ENCODE measurements around the gene CA9. TPM values are rescaled to one million over a fixed set of nuclear protein-coding genes. Genes with fewer than 3 reads are reported as not detected.
A peak's percentile ranks its signal among the peaks of the same experiment; 100 is the strongest.

CA9 gene
- total RNA-seq, 4 donors from 2014 or later: 2.2 TPM; not detected in 3

DNA sequence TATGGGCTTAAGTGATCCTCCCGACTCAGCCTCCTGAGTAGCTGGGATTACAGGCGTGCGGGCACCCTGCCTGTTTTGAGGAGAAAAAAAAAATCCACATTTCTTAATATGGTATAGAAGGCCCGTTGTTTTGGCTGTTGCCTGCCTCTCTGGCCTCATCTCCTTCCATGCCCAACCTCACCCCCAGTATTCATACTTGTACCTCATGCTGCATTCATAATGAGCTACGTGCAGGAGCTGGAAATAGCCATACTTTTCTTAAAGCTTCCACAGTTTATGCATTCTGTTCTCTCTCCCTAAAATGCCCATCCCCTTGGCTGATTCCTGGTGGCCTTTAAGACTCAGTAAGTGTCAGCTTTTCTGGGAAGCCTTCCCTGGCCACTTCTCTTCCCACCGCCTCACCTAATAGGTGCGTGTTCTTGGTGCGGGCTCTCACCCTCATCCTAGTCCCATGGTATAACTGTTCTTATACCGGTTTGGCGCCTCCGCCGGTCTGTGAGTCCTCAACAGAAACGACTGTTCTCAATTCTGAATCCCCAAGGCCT, 18.1 kb downstream of the CA9 start:
- H3K27me3 ChIP-seq: no peaks in the 10 kb centered on the region
- TF ChIP-seq POLR2A (IDR thresholded peaks at IDR 0.05; ENCODE audit: low read depth): no peak
- peak; percentile 81 for TF ChIP-seq EP300 (IDR thresholded peaks at IDR 0.05)
- TF ChIP-seq, protein P1, sequence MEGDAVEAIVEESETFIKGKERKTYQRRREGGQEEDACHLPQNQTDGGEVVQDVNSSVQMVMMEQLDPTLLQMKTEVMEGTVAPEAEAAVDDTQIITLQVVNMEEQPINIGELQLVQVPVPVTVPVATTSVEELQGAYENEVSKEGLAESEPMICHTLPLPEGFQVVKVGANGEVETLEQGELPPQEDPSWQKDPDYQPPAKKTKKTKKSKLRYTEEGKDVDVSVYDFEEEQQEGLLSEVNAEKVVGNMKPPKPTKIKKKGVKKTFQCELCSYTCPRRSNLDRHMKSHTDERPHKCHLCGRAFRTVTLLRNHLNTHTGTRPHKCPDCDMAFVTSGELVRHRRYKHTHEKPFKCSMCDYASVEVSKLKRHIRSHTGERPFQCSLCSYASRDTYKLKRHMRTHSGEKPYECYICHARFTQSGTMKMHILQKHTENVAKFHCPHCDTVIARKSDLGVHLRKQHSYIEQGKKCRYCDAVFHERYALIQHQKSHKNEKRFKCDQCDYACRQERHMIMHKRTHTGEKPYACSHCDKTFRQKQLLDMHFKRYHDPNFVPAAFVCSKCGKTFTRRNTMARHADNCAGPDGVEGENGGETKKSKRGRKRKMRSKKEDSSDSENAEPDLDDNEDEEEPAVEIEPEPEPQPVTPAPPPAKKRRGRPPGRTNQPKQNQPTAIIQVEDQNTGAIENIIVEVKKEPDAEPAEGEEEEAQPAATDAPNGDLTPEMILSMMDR (IDR thresholded peaks at IDR 0.05): no peak
- peak in 1 of 2 donors; percentile 84 for TF ChIP-seq POLR2AphosphoS5 (IDR thresholded peaks at IDR 0.05)
- WGBS: 54% methylated on average over 13 of the region's 13 CpGs
- no peaks in the 10 kb centered on the region for H3K9me3 ChIP-seq
- H3K36me3 ChIP-seq: peaks cover 14 to 32% (median 24%) of the 10 kb centered on the region in 4 donors
- peaks cover 12 to 61% (median 57%) of the 10 kb centered on the region in 4 donors for H3K4me1 ChIP-seq
- intact Hi-C loops (cut with DNase I): loop anchor here (2.0 kb wide), 2 partner anchors 33 to 37 kb away; partner anchors contain the start of genes CCDC107 and RMRP
- peak overlapping the region; percentile 72 to 90 (median 86) for H3K4me3 ChIP-seq
- H3K27ac ChIP-seq (replicated peaks in 1 of 4): peak overlapping the region; percentile 95 to 98 (median 96)
- DNase-seq (ENCODE audit: extremely low spot score): no peak

DNA sequence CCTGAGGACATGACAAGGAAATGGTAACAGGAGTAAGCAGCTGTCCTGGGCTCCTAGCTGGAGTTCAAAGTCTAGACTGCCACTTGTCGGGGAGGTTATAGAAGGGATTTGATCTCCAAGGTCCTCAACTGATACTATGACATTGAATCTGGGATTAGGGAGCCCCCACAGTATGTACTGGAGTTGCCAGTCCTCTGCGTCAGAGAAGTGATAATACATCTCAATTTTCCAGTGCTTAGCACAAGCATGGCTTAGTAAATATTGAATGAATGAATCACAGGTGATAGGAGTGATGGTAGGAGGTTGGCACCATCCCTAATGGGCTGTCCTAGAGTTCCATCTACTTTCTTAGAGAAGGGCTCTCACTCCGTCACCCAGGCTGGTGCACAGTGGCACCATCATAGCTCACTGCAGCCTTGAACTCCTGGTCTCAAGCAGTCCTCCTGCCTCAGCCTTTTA, 22.2 kb downstream of the CA9 start:
- DNase-seq (ENCODE audit: extremely low spot score): no peak
- intact Hi-C loops (cut with DNase I): no loop called here
- peaks cover 41 to 56% (median 53%) of the 10 kb centered on the region in 4 donors for H3K36me3 ChIP-seq
- no peaks in the 10 kb centered on the region for H3K9me3 ChIP-seq
- 81% methylated on average over 3 of the region's 3 CpGs for WGBS
- H3K4me1 ChIP-seq: peaks cover 0 to 91% (median 69%) of the 10 kb centered on the region in 4 donors
- H3K4me3 ChIP-seq: no peak overlapping the region
- TF ChIP-seq EP300 (IDR thresholded peaks at IDR 0.05) (no peak), POLR2A (IDR thresholded peaks at IDR 0.05; ENCODE audit: low read depth) (no peak), POLR2AphosphoS5 (IDR thresholded peaks at IDR 0.05) (no peak)
- TF ChIP-seq, protein P1 (IDR thresholded peaks at IDR 0.05): no peak
- H3K27me3 ChIP-seq: no peaks in the 10 kb centered on the region
- H3K27ac ChIP-seq (replicated peaks in 1 of 4): peak overlapping the region; percentile 95 to 98 (median 96)

DNA sequence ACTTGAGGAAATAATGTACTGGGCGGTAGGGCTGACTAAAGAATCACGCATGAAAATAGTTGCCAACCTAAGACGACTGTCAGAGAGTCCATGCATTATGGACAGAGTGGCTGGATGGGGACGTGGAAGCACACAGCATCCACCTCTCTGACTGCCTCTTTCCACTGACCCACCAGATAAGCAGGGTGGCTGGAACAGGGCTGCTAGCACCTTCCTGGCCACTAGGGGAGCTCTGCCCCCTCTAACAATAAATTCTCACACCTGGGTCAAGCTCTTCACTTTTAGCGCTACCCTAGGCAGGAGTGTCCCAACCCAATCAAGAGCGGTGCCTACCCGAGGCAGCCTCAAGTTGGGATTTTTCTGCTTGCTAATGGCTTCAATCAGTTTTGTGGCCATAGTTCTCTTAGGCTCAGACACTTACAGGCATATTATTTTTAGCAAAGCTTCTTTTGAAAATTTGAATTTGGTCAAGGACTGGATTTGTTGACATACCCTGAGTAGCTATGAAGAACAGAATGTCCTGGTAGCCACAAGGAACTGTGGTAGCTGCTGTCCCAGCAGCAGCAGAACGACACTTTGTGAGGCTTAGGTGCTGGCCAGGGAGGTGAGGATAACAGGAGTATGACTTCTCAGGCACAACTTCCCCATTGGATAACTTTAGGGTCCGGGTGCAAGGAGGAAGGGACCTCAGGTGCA, 22.9 kb downstream of the CA9 start:
- 37% methylated on average over 9 of the region's 9 CpGs for whole genome bisulfite sequencing
- DNase-seq (ENCODE audit: extremely low spot score): peak; percentile 95
- Histone ChIP-seq H3K4me3 (no peak overlapping the region), H3K4me1 (peaks cover 0 to 96% (median 64%) of the 10 kb centered on the region in 4 donors), H3K27ac (replicated peaks in 1 of 4) (peak overlapping the region; percentile 95 to 98 (median 96)), H3K27me3 (no peaks in the 10 kb centered on the region), H3K36me3 (peaks cover 48 to 63% (median 60%) of the 10 kb centered on the region in 4 donors), H3K9me3 (no peaks in the 10 kb centered on the region)
- TF ChIP-seq POLR2AphosphoS5 (IDR thresholded peaks at IDR 0.05) (peak; percentile 86 to 90), POLR2A (IDR thresholded peaks at IDR 0.05; ENCODE audit: low read depth) (no peak), EP300 (IDR thresholded peaks at IDR 0.05) (peak; percentile 95)
- TF ChIP-seq, protein P1 (IDR thresholded peaks at IDR 0.05): peak; percentile 76 to 94 (median 93)
- intact Hi-C loops (cut with DNase I): no loop called here

DNA sequence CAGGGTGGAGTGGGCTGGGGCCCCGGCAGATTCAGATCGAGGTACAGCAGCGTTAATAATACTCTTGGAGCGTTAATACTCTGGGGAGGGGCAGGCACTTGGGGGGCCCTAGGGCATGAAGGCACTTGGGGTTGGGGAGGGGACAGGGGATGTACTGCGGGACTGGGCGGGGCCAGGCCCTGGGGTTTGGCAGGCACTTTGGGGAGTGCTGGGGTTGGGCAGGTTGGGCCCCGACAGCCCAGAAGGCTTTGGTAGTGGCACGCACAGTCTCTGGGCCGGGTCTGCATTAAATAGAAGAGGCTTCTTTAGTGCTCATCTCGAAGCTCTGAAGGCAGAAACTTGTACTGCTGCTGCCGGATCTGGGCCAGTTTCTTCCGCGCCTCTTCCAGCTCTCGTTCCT, 23.8 kb downstream of the CA9 start:
- H3K27ac ChIP-seq (replicated peaks in 1 of 4): peak overlapping the region; percentile 95 to 98 (median 96)
- intact Hi-C loops (cut with DNase I): no loop called here
- no peak overlapping the region for H3K4me3 ChIP-seq
- DNase-seq (ENCODE audit: extremely low spot score): no peak
- no peak for TF ChIP-seq POLR2AphosphoS5 (IDR thresholded peaks at IDR 0.05)
- 73% methylated on average over 13 of the region's 14 CpGs for WGBS
- no peaks in the 10 kb centered on the region for H3K27me3 ChIP-seq
- no peaks in the 10 kb centered on the region for H3K9me3 ChIP-seq
- peaks cover 0 to 91% (median 58%) of the 10 kb centered on the region in 4 donors for H3K4me1 ChIP-seq
- peaks cover 56 to 71% (median 68%) of the 10 kb centered on the region in 4 donors for H3K36me3 ChIP-seq

DNA sequence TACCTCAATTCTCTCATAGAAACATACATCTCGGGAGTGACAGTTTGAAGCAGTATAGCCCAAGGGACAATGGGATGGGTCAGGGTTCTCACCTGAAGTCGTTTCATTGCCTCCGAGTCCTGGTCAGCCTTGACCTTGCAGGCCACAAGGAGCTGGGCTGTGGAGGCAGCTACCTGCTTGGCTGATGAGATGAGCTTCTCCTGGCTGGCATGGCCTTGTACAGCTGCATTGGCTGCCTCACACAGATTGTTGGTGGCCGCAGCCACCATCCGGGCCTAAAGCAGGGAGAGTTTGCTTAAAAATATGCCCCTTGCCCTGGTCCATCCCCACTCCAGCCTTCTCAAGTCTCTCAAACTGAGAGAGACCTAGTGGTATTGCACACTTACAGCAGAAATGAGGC, 24.5 kb downstream of the CA9 start:
- no peak for DNase-seq (ENCODE audit: extremely low spot score)
- H3K4me3 ChIP-seq: no peak overlapping the region
- WGBS: 77% methylated on average over 5 of the region's 5 CpGs
- peak overlapping the region; percentile 95 to 98 (median 96) for H3K27ac ChIP-seq (replicated peaks in 1 of 4)
- H3K27me3 ChIP-seq: no peaks in the 10 kb centered on the region
- H3K9me3 ChIP-seq: no peaks in the 10 kb centered on the region
- TF ChIP-seq, protein P1 (IDR thresholded peaks at IDR 0.05): no peak
- TF ChIP-seq POLR2A (IDR thresholded peaks at IDR 0.05; ENCODE audit: low read depth) (no peak), EP300 (IDR thresholded peaks at IDR 0.05) (no peak), POLR2AphosphoS5 (IDR thresholded peaks at IDR 0.05) (no peak)
- H3K36me3 ChIP-seq: peaks cover 64 to 79% (median 75%) of the 10 kb centered on the region in 4 donors
- peaks cover 0 to 83% (median 53%) of the 10 kb centered on the region in 4 donors for H3K4me1 ChIP-seq
- intact Hi-C loops (cut with DNase I): no loop called here

All from esophagus muscularis mucosa (tissue), 4 donors.